ENCODE results near the gene TBCD.

GRCh38 chr17:82800885-82801284, 49.0 kb downstream of the TBCD start:
- TF ChIP-seq PKNOX1 (IDR thresholded peaks at IDR 0.05) = no peak
- TF ChIP-seq TARDBP (IDR thresholded peaks at IDR 0.05) = no peak
- no peak for TF ChIP-seq FOXM1 (IDR thresholded peaks at IDR 0.05; ENCODE audit: borderline replicate concordance)
- no peak for TF ChIP-seq BHLHE40 (IDR thresholded peaks at IDR 0.05; ENCODE audit: borderline replicate concordance)
- TF ChIP-seq ELF4 (IDR thresholded peaks at IDR 0.05) = no peak
- TF ChIP-seq SUZ12 (IDR thresholded peaks at IDR 0.05) = no peak
- no peak for TF ChIP-seq SP1 (IDR thresholded peaks at IDR 0.05)
- no peak for TF ChIP-seq ARNT (IDR thresholded peaks at IDR 0.05)

Measured in HEK293T (cell line).